Astrocyte of the hippocampus (primary cell): ENCODE results near the gene NFAM1.

Experiments used
- DNase-seq: peaks from one replicate; pipeline ENCODE4 v3.0.0; 2011; ENCODE audit warnings: low read depth, low spot score

Gene NFAM1, protein sequence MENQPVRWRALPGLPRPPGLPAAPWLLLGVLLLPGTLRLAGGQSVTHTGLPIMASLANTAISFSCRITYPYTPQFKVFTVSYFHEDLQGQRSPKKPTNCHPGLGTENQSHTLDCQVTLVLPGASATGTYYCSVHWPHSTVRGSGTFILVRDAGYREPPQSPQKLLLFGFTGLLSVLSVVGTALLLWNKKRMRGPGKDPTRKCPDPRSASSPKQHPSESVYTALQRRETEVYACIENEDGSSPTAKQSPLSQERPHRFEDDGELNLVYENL

GRCh38 chr22:42432020-42432596 is at the start of gene NFAM1:
TSS of gene NFAM1 (minus strand) at chr22:42432403. CDS start at chr22:42432357, 46 bp downstream.
- no peak for DNase-seq

DNA sequence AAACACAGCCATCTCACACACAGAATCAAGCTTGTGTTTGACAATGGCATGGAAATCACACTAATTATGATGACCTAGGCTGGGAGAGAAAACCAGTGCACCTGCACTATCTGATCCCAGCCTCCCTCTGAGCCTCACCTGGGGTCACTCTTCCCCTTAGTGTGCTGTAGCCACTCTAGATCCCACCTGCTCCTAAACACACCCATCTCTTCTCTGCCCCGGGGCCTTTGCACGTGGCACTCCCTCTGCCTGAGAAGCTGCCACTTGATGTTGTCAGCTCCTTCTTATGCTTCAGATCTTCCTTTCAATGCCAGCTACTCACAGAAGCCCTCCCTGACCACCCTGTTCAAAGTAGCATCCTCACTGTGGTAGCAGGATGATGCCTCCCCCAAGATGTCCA is 42.9 kb upstream of the NFAM1 start:
- DNase-seq: no peak

GRCh38 chr22:42473484-42474193 is 41.4 kb upstream of the NFAM1 start:
- peak; percentile 66 for DNase-seq

DNA sequence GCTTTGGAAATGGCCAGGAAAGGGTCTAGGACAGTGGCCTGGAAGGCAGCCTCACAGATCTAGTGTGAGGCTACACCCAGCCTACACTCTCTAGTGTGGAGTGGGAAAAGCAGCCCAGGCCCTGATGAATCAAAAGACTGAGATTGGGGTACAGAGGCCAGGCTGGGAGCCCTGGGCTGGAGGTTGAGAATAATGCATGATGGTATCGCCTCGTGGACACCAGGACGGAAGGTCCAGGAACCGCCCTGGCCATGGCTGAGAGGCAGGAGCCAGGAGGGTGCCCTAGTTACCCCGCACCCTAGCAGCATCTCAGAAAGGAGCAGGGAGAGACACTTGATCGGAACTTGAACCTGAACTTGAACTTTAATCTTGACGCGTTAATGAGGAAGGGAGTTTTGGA is 40.5 kb upstream of the NFAM1 start:
- no peak for DNase-seq

DNA sequence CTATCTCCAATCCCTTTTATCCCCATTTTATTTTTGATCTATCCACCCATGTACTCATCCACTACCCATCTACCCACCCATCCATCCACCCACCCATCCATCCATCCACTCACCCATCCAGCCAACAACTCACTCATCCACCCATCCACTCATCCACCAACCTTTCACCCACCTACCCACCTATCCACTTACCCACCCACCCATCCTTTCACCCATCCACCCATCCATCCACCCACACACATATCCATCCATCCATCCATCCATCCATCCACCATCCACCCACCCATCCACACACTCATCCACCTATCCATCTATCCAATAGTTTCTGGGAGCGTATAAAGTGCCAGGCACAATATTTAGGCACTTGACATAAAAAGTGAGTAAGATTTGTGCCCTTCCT is 39.2 kb upstream of the NFAM1 start:
- no peak for DNase-seq

- no peak for DNase-seq
Measured at GRCh38 chr22:42470366-42471082, 38.3 kb upstream of the NFAM1 start.

GRCh38 chr22:42468841-42469240 is 36.6 kb upstream of the NFAM1 start:
- no peak for DNase-seq

DNA sequence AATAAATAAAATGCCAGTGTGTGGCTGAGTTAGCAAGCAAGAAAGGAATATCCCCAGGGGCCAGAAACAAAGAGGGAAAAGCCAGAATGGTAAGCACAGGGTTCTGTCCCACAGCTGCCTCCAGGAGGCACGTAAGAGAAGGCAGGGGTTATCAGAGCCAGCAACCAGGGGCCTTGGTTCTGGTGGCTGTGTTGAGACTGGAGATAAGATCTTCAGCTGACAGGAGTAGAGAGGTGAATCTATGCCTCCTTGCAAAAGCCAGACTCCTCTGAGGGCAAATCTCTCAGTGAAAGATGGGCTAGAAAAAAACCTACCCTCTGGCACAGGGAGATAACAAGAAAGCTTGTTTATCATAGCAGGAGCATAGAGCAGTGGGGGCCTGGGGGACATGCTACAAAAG is 29.8 kb upstream of the NFAM1 start:
- DNase-seq: no peak

- no peak for DNase-seq
Measured at GRCh38 chr22:42461511-42461910, 29.3 kb upstream of the NFAM1 start.

DNA sequence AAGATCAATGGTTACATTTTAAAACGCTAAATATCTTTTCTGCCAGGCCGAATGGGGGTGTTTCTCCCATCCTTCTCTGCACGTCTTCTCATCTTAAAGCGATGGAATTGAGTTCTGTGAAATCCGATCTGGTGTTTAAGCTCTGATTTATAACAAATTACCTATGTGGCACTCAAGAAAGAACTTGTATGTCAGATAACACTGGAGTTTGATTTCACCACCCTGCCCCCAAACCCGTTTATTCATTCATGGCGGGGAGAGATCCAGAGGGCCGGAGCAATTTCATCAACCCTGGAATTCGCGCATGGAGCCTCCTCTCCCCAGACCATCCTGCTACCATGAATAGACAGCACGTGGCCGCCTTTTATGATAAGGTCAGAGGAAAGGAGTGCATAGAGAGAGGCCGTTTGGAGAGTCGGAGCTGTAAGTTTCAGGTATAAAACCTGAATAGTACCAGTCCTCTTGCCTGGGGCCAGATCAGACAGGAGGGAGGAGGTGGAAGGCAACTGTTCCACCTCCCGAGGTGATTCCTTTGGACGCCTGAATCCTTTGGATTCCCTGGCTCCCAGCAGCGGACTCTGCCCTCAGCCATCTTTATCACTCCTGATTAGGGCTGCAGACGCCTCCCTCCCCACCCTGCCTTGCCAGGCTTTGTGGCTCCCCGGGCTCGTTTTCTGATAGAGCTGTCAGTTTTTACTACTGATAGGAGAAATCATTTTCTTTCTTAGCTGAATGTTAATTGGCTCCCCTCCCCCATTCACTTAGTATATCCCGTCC is 27.3 kb upstream of the NFAM1 start:
- DNase-seq: no peak

GRCh38 chr22:42452916-42453315 is 20.7 kb upstream of the NFAM1 start:
- no peak for DNase-seq

DNA sequence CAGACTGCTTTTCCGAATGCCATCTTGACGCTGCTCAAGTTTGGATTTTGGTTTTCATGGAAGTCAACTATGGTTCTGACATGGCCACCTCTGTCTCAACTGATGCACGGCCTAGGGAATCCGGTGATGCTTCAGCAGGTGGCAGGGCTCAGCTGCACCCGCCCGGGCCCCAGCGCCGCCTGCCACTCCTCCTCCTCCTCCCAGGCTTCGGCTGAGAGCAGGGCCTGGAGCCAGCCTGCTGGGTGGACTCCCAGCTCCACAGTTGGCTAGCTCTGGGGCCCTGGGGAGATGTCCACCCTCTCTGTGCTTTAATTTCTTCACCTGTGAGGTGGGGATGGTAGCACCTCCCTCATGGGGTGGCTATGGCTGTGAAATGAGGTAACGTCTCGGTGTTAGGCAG is 20.3 kb upstream of the NFAM1 start:
- no peak for DNase-seq

- no peak for DNase-seq
Measured at GRCh38 chr22:42451499-42452145, 19.4 kb upstream of the NFAM1 start.

DNA sequence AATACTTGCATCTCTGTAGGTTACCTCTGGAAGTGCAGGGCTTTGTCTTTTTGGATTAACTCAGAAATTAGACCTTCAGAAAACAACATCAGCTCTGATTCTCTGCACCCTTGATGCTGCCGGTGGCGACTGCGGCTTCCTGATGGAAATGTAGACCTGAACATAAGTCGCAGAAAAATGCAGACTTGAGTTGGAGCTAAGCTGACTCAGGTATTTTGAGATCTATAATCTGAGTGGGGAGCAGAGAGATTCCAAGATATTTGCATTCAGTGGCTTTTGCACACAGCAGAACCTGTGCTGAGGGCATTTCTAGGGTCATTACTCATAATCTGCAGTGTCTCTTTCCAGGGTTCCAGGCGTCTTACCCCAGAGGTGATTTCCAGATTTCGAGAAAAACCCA is 18.7 kb upstream of the NFAM1 start:
- DNase-seq: no peak

GRCh38 chr22:42446151-42446550 is 13.9 kb upstream of the NFAM1 start:
- no peak for DNase-seq

DNA sequence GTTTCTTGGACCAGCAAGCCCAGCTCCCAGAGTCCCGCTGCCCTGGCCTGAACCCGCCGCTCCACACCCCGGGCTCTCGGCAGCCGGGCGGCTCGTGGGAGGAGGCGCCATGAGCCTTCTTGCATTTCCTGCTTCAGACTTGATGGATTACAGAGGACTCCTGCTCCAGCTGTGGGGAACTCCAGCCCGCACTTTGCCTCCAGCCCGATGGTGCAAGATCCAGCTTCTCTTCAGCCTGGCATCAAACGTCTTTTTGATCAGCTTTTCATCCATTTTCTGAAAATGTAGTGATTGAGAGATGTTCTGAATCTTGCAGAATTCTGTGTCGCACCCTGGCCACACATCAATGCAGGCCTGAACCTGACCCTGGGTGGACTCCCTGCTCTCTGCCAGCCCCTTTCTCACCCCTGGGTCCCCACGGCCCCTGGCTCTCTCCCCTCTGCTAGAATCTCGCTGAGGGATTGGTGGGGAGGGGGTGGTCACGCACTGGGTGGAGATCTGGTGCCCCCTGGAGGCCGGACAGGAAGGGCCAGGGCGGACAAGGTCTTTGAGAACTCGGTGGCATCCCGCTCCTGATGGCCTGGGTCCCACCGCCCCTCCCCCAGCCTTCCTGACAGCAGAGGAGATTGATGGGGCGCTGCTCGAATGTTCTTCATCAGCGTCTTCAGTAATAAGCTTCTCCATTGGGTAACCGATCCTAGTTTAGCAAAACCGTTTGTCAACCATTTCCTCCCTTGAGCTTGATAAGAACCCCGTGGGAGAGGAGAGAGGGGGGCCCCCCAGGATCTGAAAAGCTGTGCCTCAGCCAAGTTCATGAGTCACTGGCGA is 12.1 kb upstream of the NFAM1 start:
- peak; percentile 93 for DNase-seq

DNA sequence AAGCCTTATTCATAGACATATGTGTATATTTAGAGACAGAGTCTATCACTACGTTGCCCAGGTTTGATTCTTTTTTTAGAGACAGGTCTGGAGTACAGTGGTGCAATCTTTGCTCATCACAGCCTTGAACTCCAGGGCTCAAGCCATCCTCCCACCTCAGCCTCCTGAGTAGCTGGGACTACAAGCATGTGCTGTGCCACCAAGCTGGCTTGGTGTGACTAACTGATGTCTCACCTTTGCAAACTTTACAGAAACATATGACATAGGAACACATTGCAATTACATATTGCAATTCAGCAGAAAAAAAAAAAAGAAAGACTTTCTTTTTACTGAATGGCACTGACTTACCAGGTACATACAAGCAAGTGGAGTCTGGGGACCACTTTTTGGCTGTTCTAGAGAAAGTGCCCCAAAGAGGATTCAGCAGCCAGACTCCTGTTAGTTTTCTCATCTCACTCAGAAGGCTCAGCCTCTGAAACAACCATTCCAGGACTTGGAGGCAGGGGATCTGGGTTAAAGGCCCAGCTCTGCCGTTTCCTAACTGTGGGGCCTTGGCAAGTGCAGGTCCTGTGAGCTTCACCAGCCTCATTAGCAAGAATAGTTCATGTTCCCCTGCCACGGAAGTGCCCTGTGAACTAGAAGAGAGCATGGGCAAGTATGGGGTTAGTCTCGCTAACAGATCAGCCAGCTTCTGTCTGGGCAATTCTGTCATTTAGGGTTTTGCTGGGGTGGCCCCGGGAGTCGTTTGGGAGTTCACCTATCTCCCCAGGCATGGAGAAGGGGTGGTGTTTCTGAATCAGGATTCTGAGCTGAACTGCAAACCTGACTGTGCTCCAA is 11.3 kb upstream of the NFAM1 start:
- no peak for DNase-seq

DNA sequence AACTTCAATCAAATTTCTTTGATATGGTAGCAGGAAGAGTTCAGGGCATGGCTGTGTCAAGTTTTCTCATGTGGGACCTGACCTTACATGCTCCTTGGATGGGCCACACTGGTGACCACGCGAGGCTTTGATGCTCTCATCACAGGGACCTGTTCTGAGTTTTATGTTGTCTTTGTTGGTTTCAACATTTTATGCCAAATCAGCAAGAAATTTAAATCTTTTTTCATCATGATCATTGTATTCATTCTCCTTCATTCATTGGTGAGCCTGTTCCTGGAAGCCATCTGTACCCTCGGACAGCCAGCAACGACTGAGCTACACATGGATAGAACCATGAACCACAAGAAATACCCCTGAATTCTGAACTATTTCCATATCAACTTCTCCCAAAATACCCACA is 10.5 kb upstream of the NFAM1 start:
- no peak for DNase-seq

- no peak for DNase-seq
Measured at GRCh38 chr22:42440728-42441127, 8.5 kb upstream of the NFAM1 start.
